Osteoblast (primary cell): ENCODE data around the gene MGAT5. TPM values are rescaled to one million over a fixed set of nuclear protein-coding genes. Genes with fewer than 3 reads are reported as not detected.
A peak's percentile ranks its signal among the peaks of the same experiment; 100 is the strongest.

Experiments
- DNase-seq: peaks from one replicate; pipeline ENCODE4 v3.0.0; 2011; ENCODE audit warnings: low spot score, mixed read lengths; ENCODE audit not compliant: insufficient read length; ENCODE audit errors: missing footprints
- H2AFZ ChIP-seq: 2 replicates; pipeline ENCODE4 v1.6.0; 2011; ENCODE audit warnings: mild to moderate bottlenecking, low read length
- H3K27ac ChIP-seq: 2 replicates; pipeline ENCODE4 v1.5.1; 2011; ENCODE audit warnings: mild to moderate bottlenecking, low read depth, low read length, moderate library complexity
- H3K27me3 ChIP-seq: 2 replicates; pipeline ENCODE4 v1.6.0; 2012; ENCODE audit warnings: mild to moderate bottlenecking, control low read depth, inconsistent platforms, low read length, moderate library complexity; ENCODE audit not compliant: insufficient read depth
- H3K36me3 ChIP-seq: 2 replicates; pipeline ENCODE4 v1.5.1; 2011; ENCODE audit warnings: mild to moderate bottlenecking, low read length, control low read depth, moderate library complexity; ENCODE audit not compliant: insufficient read depth
- H3K4me1 ChIP-seq: 2 replicates; pipeline ENCODE4 v1.5.1; 2011; ENCODE audit warnings: mild to moderate bottlenecking, low read length, control low read depth, moderate library complexity; ENCODE audit not compliant: insufficient read depth
- H3K4me2 ChIP-seq: 2 replicates; pipeline ENCODE4 v1.6.0; 2011; ENCODE audit warnings: mild to moderate bottlenecking, low read length; ENCODE audit not compliant: insufficient read depth
- H3K4me3 ChIP-seq: fragments of 200-600 bp; sonication (generic); 3 replicates; pipeline ENCODE4 v1.5.1; 2012; ENCODE audit warnings: mild to moderate bottlenecking, low read length, inconsistent platforms; ENCODE audit not compliant: insufficient read depth
- H3K79me2 ChIP-seq: 2 replicates; pipeline ENCODE4 v1.6.0; 2012; ENCODE audit warnings: mild to moderate bottlenecking, low read length, control low read depth, inconsistent platforms; ENCODE audit not compliant: insufficient read depth
- H3K9me3 ChIP-seq: 2 replicates; pipeline ENCODE4 v1.5.1; 2011; ENCODE audit warnings: low read depth, low read length, control low read depth
- H4K20me1 ChIP-seq: 2 replicates; pipeline ENCODE4 v1.6.0; 2012; ENCODE audit warnings: mild to moderate bottlenecking, low read length, control low read depth; ENCODE audit not compliant: insufficient read depth
- total RNA-seq: library from RNA; depleted of rRNA; stranded (reverse); fragments of >200 nt; gene quantifications from 2 replicates; pipeline ENCODE4 v1.2.3, GENCODE V29; 2012
- TF ChIP-seq, protein P1 (sequence below): IDR thresholded peaks from 2 replicates; pipeline ENCODE4 v1.5.1; 2011; ENCODE audit warnings: mild to moderate bottlenecking, low read depth, low read length, moderate library complexity; ENCODE audit errors: extremely low read depth

MGAT5 gene
- total RNA-seq, 1 donor = 29.7 TPM

DNA sequence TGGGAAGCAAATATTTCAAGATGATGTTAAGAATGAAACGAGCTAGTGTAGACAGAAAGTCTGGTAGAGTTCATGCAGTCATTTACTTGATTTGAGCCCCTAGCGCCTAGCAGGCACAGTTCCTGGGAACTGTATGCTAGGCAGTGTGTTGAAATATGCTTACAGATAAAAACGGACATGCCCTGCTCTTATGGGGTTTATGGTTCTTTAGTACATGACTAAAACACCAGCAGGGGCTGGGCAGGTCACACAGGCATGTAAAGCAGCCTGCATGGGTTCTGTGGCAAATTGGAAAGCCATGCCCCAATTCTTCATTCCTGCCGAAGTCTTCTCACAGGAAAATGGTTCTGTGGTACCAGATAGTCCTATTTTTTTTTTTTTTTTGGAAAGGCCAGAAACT is 27.3 kb upstream of the MGAT5 start:
- Histone ChIP-seq H3K27ac (no peak overlapping the region), H3K4me1 (peaks cover 7% of the 10 kb centered on the region), H3K79me2 (peaks cover 18% of the 10 kb centered on the region), H4K20me1 (peaks cover 1% of the 10 kb centered on the region), H3K27me3 (no peaks in the 10 kb centered on the region), H3K9me3 (no peaks in the 10 kb centered on the region), H3K4me2 (no peak overlapping the region), H3K36me3 (no peaks in the 10 kb centered on the region), H3K4me3 (no peak overlapping the region), H2AFZ (no peak overlapping the region)
- TF ChIP-seq, protein P1, sequence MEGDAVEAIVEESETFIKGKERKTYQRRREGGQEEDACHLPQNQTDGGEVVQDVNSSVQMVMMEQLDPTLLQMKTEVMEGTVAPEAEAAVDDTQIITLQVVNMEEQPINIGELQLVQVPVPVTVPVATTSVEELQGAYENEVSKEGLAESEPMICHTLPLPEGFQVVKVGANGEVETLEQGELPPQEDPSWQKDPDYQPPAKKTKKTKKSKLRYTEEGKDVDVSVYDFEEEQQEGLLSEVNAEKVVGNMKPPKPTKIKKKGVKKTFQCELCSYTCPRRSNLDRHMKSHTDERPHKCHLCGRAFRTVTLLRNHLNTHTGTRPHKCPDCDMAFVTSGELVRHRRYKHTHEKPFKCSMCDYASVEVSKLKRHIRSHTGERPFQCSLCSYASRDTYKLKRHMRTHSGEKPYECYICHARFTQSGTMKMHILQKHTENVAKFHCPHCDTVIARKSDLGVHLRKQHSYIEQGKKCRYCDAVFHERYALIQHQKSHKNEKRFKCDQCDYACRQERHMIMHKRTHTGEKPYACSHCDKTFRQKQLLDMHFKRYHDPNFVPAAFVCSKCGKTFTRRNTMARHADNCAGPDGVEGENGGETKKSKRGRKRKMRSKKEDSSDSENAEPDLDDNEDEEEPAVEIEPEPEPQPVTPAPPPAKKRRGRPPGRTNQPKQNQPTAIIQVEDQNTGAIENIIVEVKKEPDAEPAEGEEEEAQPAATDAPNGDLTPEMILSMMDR = no peak
- no peak for DNase-seq

DNA sequence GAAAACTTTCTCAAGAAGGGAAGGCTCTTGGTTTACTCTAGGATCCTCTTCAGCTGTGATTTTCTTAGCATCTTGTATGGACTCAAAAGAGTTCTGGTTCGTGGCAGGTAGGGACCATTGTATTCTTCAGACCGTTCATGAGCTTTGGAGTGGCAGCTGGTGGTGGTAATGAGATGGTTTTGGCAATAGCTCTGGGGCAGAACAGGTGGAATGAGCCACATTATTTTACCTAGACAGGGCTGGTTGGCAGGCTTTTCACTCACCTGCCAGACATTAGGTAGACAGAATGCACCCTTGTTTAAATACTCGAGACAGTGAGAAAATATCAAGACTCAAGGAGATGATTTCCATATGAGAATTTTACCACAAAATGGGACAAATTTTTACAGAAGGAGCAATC is 26.2 kb upstream of the MGAT5 start:
- H3K9me3 ChIP-seq = no peaks in the 10 kb centered on the region
- no peak overlapping the region for H3K4me2 ChIP-seq
- peaks cover 18% of the 10 kb centered on the region for H3K79me2 ChIP-seq
- DNase-seq = no peak
- no peaks in the 10 kb centered on the region for H3K27me3 ChIP-seq
- no peak overlapping the region for H3K27ac ChIP-seq
- H4K20me1 ChIP-seq = no peaks in the 10 kb centered on the region
- no peak overlapping the region for H3K4me3 ChIP-seq
- peaks cover 18% of the 10 kb centered on the region for H3K4me1 ChIP-seq
- H3K36me3 ChIP-seq = no peaks in the 10 kb centered on the region
- TF ChIP-seq, protein P1 = no peak
- H2AFZ ChIP-seq = no peak overlapping the region

DNA sequence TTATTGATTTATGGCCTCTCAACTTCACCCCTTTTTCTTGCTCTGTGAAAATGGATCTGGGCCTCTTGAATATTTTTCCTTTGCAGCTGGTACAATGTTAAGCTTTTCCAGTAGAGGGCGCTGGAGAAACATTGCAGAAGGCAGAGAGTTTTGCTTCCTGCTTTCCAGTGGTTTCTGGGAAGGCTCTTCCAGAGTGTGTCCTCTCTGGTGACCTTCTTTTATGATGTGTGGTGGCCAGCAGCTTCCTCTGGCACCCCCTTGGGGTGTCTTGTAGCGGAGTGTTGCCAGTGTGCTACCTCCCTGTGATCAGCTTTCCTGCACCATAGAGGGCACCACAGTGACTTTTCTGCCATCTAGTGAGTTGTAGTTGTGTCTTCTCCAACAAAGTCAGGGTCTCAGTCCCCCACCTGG is 25.4 kb upstream of the MGAT5 start:
- no peak overlapping the region for H2AFZ ChIP-seq
- peaks cover 26% of the 10 kb centered on the region for H3K4me1 ChIP-seq
- H3K27ac ChIP-seq = no peak overlapping the region
- no peak overlapping the region for H3K4me3 ChIP-seq
- H3K4me2 ChIP-seq = no peak overlapping the region
- TF ChIP-seq, protein P1 = peak; percentile 34
- no peaks in the 10 kb centered on the region for H4K20me1 ChIP-seq
- no peak for DNase-seq
- peaks cover 18% of the 10 kb centered on the region for H3K79me2 ChIP-seq
- no peaks in the 10 kb centered on the region for H3K36me3 ChIP-seq
- H3K27me3 ChIP-seq = no peaks in the 10 kb centered on the region
- H3K9me3 ChIP-seq = no peaks in the 10 kb centered on the region

DNA sequence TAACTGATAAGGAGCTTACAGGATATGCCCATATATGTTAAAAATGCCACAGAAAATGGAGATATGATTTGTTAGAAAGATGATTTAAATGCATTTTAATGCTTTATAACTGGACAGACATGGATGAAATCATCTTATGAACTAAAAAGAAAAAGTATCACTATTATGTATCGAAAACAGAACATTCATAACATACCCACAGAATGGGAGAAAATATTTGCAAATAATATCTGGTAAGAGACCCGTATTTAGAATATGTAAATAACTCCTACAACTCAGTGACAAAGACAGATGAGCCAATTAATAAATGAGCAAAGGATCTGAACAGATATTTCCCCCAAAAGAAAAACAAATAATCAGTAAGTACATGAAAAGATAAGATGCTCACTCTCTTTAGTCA is 24.3 kb upstream of the MGAT5 start:
- Histone ChIP-seq H3K27me3 (no peaks in the 10 kb centered on the region), H3K4me3 (no peak overlapping the region), H3K9me3 (no peaks in the 10 kb centered on the region), H3K36me3 (no peaks in the 10 kb centered on the region), H3K4me2 (no peak overlapping the region), H3K79me2 (peaks cover 25% of the 10 kb centered on the region), H2AFZ (no peak overlapping the region), H3K4me1 (peaks cover 30% of the 10 kb centered on the region), H3K27ac (no peak overlapping the region), H4K20me1 (no peaks in the 10 kb centered on the region)
- TF ChIP-seq, protein P1 = no peak
- no peak for DNase-seq
